Adrenal gland (tissue), 5 donors: ENCODE measurements around the gene TRAF3IP3.

Source experiments
- CTCF ChIP-seq, 6 experiments: fragments of 450-650 bp in 4 of 6; fragments of 200-600 bp in 2 of 6; sonication (generic) in 1 of 6; IDR thresholded peaks; 1 replicate in 5 of 6; 2 replicates in 1 of 6; pipeline versions ENCODE4 v1.5.1 to v1.8.0; 2016 to 2021; ENCODE audit warnings: antibody characterized with exemption in 6 of 6, mild to moderate bottlenecking in 2 of 6, moderate library complexity in 1 of 6
- POLR2A ChIP-seq, 2 donors: fragments of 450-650 bp; IDR thresholded peaks; one replicate each; pipeline ENCODE4 v1.6.1; 2017; ENCODE audit warnings: antibody characterized with exemption in 2 of 2, mild to moderate bottlenecking in 2 of 2, moderate library complexity in 1 of 2
- donor health status: DM: no; HTN: no; CAD: no.

DNA sequence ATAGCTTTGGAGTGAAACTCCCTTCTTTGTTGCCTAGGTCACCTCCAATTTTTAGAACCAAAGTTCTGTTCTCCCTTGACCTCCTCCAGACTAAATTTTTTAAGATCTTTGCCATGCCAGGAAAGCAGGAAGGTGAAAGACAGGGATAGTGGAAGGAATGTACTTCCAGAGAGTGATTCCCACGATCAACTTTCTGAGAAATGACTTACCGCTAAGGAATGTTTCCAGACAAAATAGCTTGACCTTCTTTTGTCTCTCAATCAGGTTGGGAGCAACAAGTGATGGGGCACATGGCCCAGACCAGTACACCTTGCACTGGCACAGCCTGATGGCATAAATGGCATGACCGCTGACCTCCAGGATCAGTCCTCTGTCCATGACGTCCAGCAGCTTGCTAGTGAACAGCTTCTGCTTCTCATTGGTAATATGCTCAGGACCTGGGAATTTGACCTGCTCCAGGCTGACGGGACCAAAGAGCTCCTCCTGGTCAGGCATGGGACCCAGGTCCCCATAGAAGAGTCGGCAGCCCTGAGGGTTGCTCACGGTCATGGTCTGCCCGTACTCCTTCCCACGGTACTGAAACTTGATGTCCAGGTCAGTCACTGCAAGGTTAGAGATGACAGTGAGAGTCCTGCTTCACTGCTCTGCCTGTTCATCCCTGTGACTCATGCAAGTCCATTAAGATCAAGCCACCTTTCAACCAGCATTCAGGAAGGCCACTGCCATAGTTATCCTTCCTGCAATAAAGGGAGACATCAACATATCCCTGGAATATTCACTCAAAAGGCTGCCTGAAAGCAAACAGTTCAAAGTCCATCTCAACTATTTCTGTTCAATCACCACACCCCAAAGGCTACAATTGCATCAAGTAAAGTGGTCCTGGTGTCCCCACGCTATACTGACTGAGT, 34.7 kb downstream of the TRAF3IP3 start:
- TF ChIP-seq CTCF (IDR thresholded peaks at IDR 0.05) (no peak), POLR2A (IDR thresholded peaks at IDR 0.05) (no peak)
